Measurements from ENCODE around the gene GALNT2.

The GALNT2 gene

GRCh38 chr1:230141797-230142607 lies 75.0 kb downstream of the GALNT2 start:
- Mint-ChIP-seq H3K4me3 (no peak overlapping the region), H3K4me1 (ENCODE audit: low read depth) (peaks cover 62% of the 10 kb centered on the region), H3K27ac (no peak overlapping the region), H3K9me3 (no peaks in the 10 kb centered on the region), H3K27me3 (no peaks in the 10 kb centered on the region), H3K36me3 (ENCODE audit: low read depth) (peaks cover 11% of the 10 kb centered on the region)

GRCh38 chr1:230142608-230143210 lies 75.7 kb downstream of the GALNT2 start:
- H3K36me3 Mint-ChIP-seq (ENCODE audit: low read depth): peaks cover 4% of the 10 kb centered on the region
- no peak overlapping the region for H3K27ac Mint-ChIP-seq
- H3K27me3 Mint-ChIP-seq: no peaks in the 10 kb centered on the region
- H3K4me1 Mint-ChIP-seq (ENCODE audit: low read depth): peaks cover 70% of the 10 kb centered on the region
- no peaks in the 10 kb centered on the region for H3K9me3 Mint-ChIP-seq
- H3K4me3 Mint-ChIP-seq: no peak overlapping the region

GRCh38 chr1:230143534-230143933 lies 76.5 kb downstream of the GALNT2 start:
- H3K4me1 Mint-ChIP-seq (ENCODE audit: low read depth): peaks cover 75% of the 10 kb centered on the region
- no peaks in the 10 kb centered on the region for H3K9me3 Mint-ChIP-seq
- no peak overlapping the region for H3K4me3 Mint-ChIP-seq
- H3K27me3 Mint-ChIP-seq: no peaks in the 10 kb centered on the region
- H3K27ac Mint-ChIP-seq: no peak overlapping the region
- no peaks in the 10 kb centered on the region for H3K36me3 Mint-ChIP-seq (ENCODE audit: low read depth)

- H3K27ac Mint-ChIP-seq: no peak overlapping the region
- no peak overlapping the region for H3K4me3 Mint-ChIP-seq
- H3K9me3 Mint-ChIP-seq: no peaks in the 10 kb centered on the region
- no peaks in the 10 kb centered on the region for H3K27me3 Mint-ChIP-seq
- H3K4me1 Mint-ChIP-seq (ENCODE audit: low read depth): peaks cover 78% of the 10 kb centered on the region
- no peaks in the 10 kb centered on the region for H3K36me3 Mint-ChIP-seq (ENCODE audit: low read depth)
These were observed 77.1 kb downstream of the GALNT2 start for GRCh38 chr1:230144010-230144614.

GRCh38 chr1:230144758-230145504 lies 77.9 kb downstream of the GALNT2 start:
- no peak overlapping the region for H3K4me3 Mint-ChIP-seq
- H3K36me3 Mint-ChIP-seq (ENCODE audit: low read depth): no peaks in the 10 kb centered on the region
- H3K9me3 Mint-ChIP-seq: no peaks in the 10 kb centered on the region
- H3K27ac Mint-ChIP-seq: no peak overlapping the region
- no peaks in the 10 kb centered on the region for H3K27me3 Mint-ChIP-seq
- peaks cover 86% of the 10 kb centered on the region for H3K4me1 Mint-ChIP-seq (ENCODE audit: low read depth)

- Mint-ChIP-seq H3K27me3 (no peaks in the 10 kb centered on the region), H3K9me3 (no peaks in the 10 kb centered on the region), H3K4me1 (ENCODE audit: low read depth) (peaks cover 90% of the 10 kb centered on the region), H3K4me3 (peak overlapping the region; percentile 52), H3K36me3 (ENCODE audit: low read depth) (peaks cover 4% of the 10 kb centered on the region), H3K27ac (peak overlapping the region; percentile 84)
These were observed 78.5 kb downstream of the GALNT2 start for GRCh38 chr1:230145505-230145899.

- Mint-ChIP-seq H3K36me3 (ENCODE audit: low read depth) (peaks cover 4% of the 10 kb centered on the region), H3K4me3 (peak overlapping the region; percentile 52), H3K27me3 (no peaks in the 10 kb centered on the region), H3K9me3 (no peaks in the 10 kb centered on the region), H3K27ac (peak overlapping the region; percentile 84), H3K4me1 (ENCODE audit: low read depth) (peaks cover 86% of the 10 kb centered on the region)
These were observed 79.0 kb downstream of the GALNT2 start for GRCh38 chr1:230145953-230146476.

- Mint-ChIP-seq H3K36me3 (ENCODE audit: low read depth) (peaks cover 4% of the 10 kb centered on the region), H3K4me3 (peak overlapping the region; percentile 52), H3K27ac (peak overlapping the region; percentile 84), H3K9me3 (no peaks in the 10 kb centered on the region), H3K27me3 (no peaks in the 10 kb centered on the region), H3K4me1 (ENCODE audit: low read depth) (peaks cover 81% of the 10 kb centered on the region)
These were observed 79.7 kb downstream of the GALNT2 start for GRCh38 chr1:230146709-230147108.

- H3K36me3 Mint-ChIP-seq (ENCODE audit: low read depth): peaks cover 4% of the 10 kb centered on the region
- no peak overlapping the region for H3K27ac Mint-ChIP-seq
These were observed 80.5 kb downstream of the GALNT2 start for GRCh38 chr1:230147253-230148125.

GRCh38 chr1:230148126-230148652 lies 81.2 kb downstream of the GALNT2 start:
- Mint-ChIP-seq H3K4me1 (ENCODE audit: low read depth) (peaks cover 72% of the 10 kb centered on the region), H3K4me3 (no peak overlapping the region), H3K27ac (no peak overlapping the region), H3K9me3 (no peaks in the 10 kb centered on the region), H3K27me3 (no peaks in the 10 kb centered on the region), H3K36me3 (ENCODE audit: low read depth) (peaks cover 4% of the 10 kb centered on the region)

More at GRCh38 chr1:230147253-230148125, 80.5 kb downstream of the GALNT2 start:
- H3K4me3 Mint-ChIP-seq: no peak overlapping the region
- H3K4me1 Mint-ChIP-seq (ENCODE audit: low read depth): peaks cover 79% of the 10 kb centered on the region
- no peaks in the 10 kb centered on the region for H3K27me3 Mint-ChIP-seq
- no peaks in the 10 kb centered on the region for H3K9me3 Mint-ChIP-seq

GRCh38 chr1:230148768-230149469 lies 81.9 kb downstream of the GALNT2 start:
- Mint-ChIP-seq H3K27me3 (no peaks in the 10 kb centered on the region), H3K4me1 (ENCODE audit: low read depth) (peaks cover 71% of the 10 kb centered on the region), H3K27ac (peak overlapping the region; percentile 75), H3K4me3 (no peak overlapping the region), H3K36me3 (ENCODE audit: low read depth) (peaks cover 4% of the 10 kb centered on the region), H3K9me3 (no peaks in the 10 kb centered on the region)

- Mint-ChIP-seq H3K4me3 (no peak overlapping the region), H3K4me1 (ENCODE audit: low read depth) (peaks cover 63% of the 10 kb centered on the region), H3K36me3 (ENCODE audit: low read depth) (peaks cover 4% of the 10 kb centered on the region), H3K27ac (peak overlapping the region; percentile 16), H3K27me3 (no peaks in the 10 kb centered on the region), H3K9me3 (no peaks in the 10 kb centered on the region)
These were observed 82.9 kb downstream of the GALNT2 start for GRCh38 chr1:230149751-230150584.
